Endothelial cell of umbilical vein (primary cell): ENCODE results near the gene ARHGEF9. TPM values are rescaled to one million over a fixed set of nuclear protein-coding genes. Genes with fewer than 3 reads are reported as not detected.

Experiments
- BruUV-seq: library from RNA; stranded (reverse); fragments of 400-500 nt; replicated peaks from 2 replicates; lab custom pipeline; 2021; lab: Mats Ljungman, UMichigan
- CTCF ChIA-PET: fragments of 300-600, 350-600 bp; sonication (Branson Sonifier 250); formaldehyde crosslinking; loops from one replicate; lab custom pipeline; 2021; ENCODE audit warnings: antibody characterized with exemption, inconsistent platforms; lab: Charles Lee
- POLR2A ChIA-PET: fragments of 300-600, 350-600 bp; sonication (Branson Sonifier 250); formaldehyde crosslinking; loops from one replicate; lab custom pipeline; 2021; ENCODE audit warnings: antibody characterized with exemption, inconsistent platforms; lab: Charles Lee
- DNase-seq: peaks from one replicate; pipeline ENCODE4 v3.0.0-alpha.2; 2011; ENCODE audit warnings: low read depth, low spot score
- FAIRE-seq: peaks from 2 replicates; lab custom pipeline; 2011; peaks lifted over from hg19 to GRCh38; lab: Jason Lieb, UNC
- H2AFZ ChIP-seq: 2 replicates; pipeline ENCODE4 v1.6.0; 2012; ENCODE audit warnings: low read depth, low read length, control low read depth, inconsistent platforms
- H3K27ac ChIP-seq: 2 replicates; pipeline ENCODE4 v1.5.1; 2011; ENCODE audit warnings: low read depth, mild to moderate bottlenecking, control low read depth, low read length, moderate library complexity; ENCODE audit not compliant: insufficient read depth
- H3K27me3 ChIP-seq, 2 experiments: 2 replicates each; pipeline versions ENCODE4 v1.6.0 to v1.6.1; 2011; ENCODE audit warnings: low read length in 2 of 2, mixed read lengths in 1 of 2; ENCODE audit not compliant: control insufficient read depth in 2 of 2, insufficient read depth in 2 of 2
- H3K36me3 ChIP-seq, 2 experiments: 2 replicates in 1 of 2; 3 replicates in 1 of 2; pipeline ENCODE4 v1.5.1; 2011; ENCODE audit warnings: low read length in 2 of 2, mild to moderate bottlenecking in 1 of 2, moderate library complexity in 1 of 2; ENCODE audit not compliant: control insufficient read depth in 2 of 2, insufficient read depth in 2 of 2; ENCODE audit errors: extremely low read depth in 1 of 2
- H3K4me1 ChIP-seq: 3 replicates; pipeline ENCODE4 v1.5.1; 2011; ENCODE audit warnings: mild to moderate bottlenecking, low read length; ENCODE audit not compliant: control insufficient read depth, insufficient read depth; ENCODE audit errors: extremely low read depth
- H3K4me2 ChIP-seq: 2 replicates; pipeline ENCODE4 v1.6.1; 2011; ENCODE audit warnings: low read length, control low read depth, mixed read lengths; ENCODE audit not compliant: insufficient read depth
- H3K4me3 ChIP-seq, 3 experiments: fragments of 200-600 bp in 1 of 3; sonication (generic), shearing (Covaris generic) in 1 of 3; replicated peaks in 1 of 3; 2 replicates each; pipeline ENCODE4 v1.5.1; 2011 to 2016; ENCODE audit warnings: control low read depth in 3 of 3, low read length in 3 of 3, mild to moderate bottlenecking in 2 of 3, inconsistent platforms in 1 of 3, low read depth in 1 of 3, moderate library complexity in 1 of 3; ENCODE audit not compliant: insufficient read depth in 1 of 3
- H3K79me2 ChIP-seq: 2 replicates; pipeline ENCODE4 v1.6.0; 2012; ENCODE audit warnings: low read length, inconsistent platforms; ENCODE audit not compliant: control insufficient read depth, insufficient read depth
- H3K9ac ChIP-seq: replicated peaks from 2 replicates; pipeline ENCODE3; 2011; ENCODE audit warnings: low read length, control low read depth; ENCODE audit not compliant: insufficient read depth; ENCODE audit errors: extremely low read depth
- H3K9me1 ChIP-seq: replicated peaks from 3 replicates; pipeline ENCODE4 v1.6.0; 2011; ENCODE audit warnings: mild to moderate bottlenecking, low read length; ENCODE audit not compliant: control insufficient read depth, insufficient read depth; ENCODE audit errors: extremely low read depth
- H3K9me3 ChIP-seq: replicated peaks from 2 replicates; pipeline ENCODE4 v1.5.1; 2012; ENCODE audit warnings: low read length, inconsistent platforms; ENCODE audit not compliant: control insufficient read depth, insufficient read depth
- H4K20me1 ChIP-seq: replicated peaks from 2 replicates; pipeline ENCODE3; 2011; ENCODE audit warnings: mild to moderate bottlenecking, low read length; ENCODE audit not compliant: control insufficient read depth, insufficient read depth; ENCODE audit errors: extremely low read depth
- EZH2 ChIP-seq: IDR thresholded peaks from 2 replicates; pipeline ENCODE4 v1.6.1; 2012; ENCODE audit warnings: borderline replicate concordance, low read depth, mild to moderate bottlenecking, moderate library complexity, low read length, inconsistent platforms; ENCODE audit not compliant: severe bottlenecking
- FOS ChIP-seq: IDR thresholded peaks from 2 replicates; pipeline ENCODE4 v1.6.1; 2011; ENCODE audit warnings: mild to moderate bottlenecking, low read length, moderate library complexity, borderline replicate concordance; ENCODE audit not compliant: insufficient read depth
- GATA2 ChIP-seq: IDR thresholded peaks from 2 replicates; pipeline ENCODE4 v1.7.0; 2011; ENCODE audit warnings: low read depth, mild to moderate bottlenecking, moderate library complexity, mixed read lengths, low read length; ENCODE audit not compliant: insufficient read length, insufficient read depth
- JUN ChIP-seq: IDR thresholded peaks from 2 replicates; pipeline ENCODE4 v1.6.1; 2011; ENCODE audit warnings: borderline replicate concordance, low read depth; ENCODE audit not compliant: insufficient read length, insufficient read depth
- MYC ChIP-seq: IDR thresholded peaks from one replicate; pipeline ENCODE4 v1.6.1; 2011; ENCODE audit warnings: mild to moderate bottlenecking, low read depth, low read length
- POLR2A ChIP-seq: IDR thresholded peaks from 2 replicates; pipeline ENCODE4 v1.6.1; 2012; ENCODE audit warnings: low read depth, mild to moderate bottlenecking, control low read depth, low read length
- POLR2AphosphoS5 ChIP-seq: IDR thresholded peaks from 2 replicates; pipeline ENCODE4 v1.6.1; 2012; ENCODE audit warnings: low read depth, mild to moderate bottlenecking, control low read depth, low read length, moderate library complexity; ENCODE audit not compliant: insufficient read depth
- dilution Hi-C: fragments of 300-500 bp; cut with MboI; formaldehyde crosslinking; loops from one replicate; pipeline ENCODE4 v1.15.0; 2019; ENCODE audit warnings: low sequenced_read_pairs; ENCODE audit not compliant: extremely low pct_ligation_motif_present
- intact Hi-C: fragments of 100-400 bp; cut with micrococcal nuclease; formaldehyde crosslinking; loops from one replicate; pipeline ENCODE4 v1.10.0; 2022
- polyA plus RNA-seq, 4 experiments: library from polyadenylated mRNA; depleted of rRNA in 3 of 4; stranded (reverse) in 3 of 4; unstranded in 1 of 4; fragments of >200 nt; gene quantifications; 2 replicates each; pipeline versions ENCODE4 v1.2.1 to v1.2.3, GENCODE V29; 2011 to 2012; ENCODE audit warnings: missing spikeins in 1 of 4
- total RNA-seq: library from RNA; stranded (reverse); gene quantifications from 2 replicates; pipeline ENCODE4 v1.2.3, GENCODE V29; 2021
- TF ChIP-seq, protein P1 (sequence below): IDR thresholded peaks from 2 replicates; pipeline ENCODE4 v1.6.1; 2011; ENCODE audit not compliant: insufficient read depth, insufficient read length
- TF ChIP-seq, protein P2 (sequence below), 2 donors: IDR thresholded peaks; 1 replicate in 1 of 2; 2 replicates in 1 of 2; pipeline ENCODE4 v1.5.1; 2011; ENCODE audit warnings: low read length in 2 of 2, mild to moderate bottlenecking in 2 of 2, moderate library complexity in 2 of 2, control low read depth in 1 of 2, inconsistent platforms in 1 of 2, low read depth in 1 of 2; ENCODE audit not compliant: insufficient read depth in 1 of 2; ENCODE audit errors: extremely low read depth in 1 of 2

The ARHGEF9 gene
- total and polyA plus RNA-seq, 2 donors (not counting 3 experiments of a cell fraction or from before 2014, with no cell fraction given) = 6.5 to 12.9 TPM

DNA sequence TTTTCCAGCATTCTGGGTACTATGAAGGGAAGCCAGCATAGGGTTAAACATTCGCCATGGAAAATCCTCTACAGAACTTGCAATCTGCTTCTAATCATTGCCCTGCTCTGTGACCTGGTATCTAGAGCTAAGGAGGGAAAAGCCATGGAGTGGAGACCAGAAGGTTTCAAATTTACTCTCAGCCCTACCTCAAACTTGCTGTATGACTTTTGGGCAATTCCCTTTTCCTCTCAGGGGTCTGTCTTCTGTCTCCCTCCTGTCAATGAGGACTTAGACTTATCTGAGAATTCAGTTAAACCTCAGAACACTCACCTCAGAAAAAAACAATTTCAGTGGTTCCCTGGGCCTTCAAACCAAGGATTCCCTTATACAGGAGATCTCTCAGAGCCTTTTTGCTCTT lies 29.1 kb downstream of the ARHGEF9 start:
- ChIA-PET CTCF (interaction anchor here (0.7 kb wide), 1 partner anchor 24 kb away, joined by 4 read pairs; no protein-coding TSS in a partner anchor), POLR2A (no interaction called here)
- no peaks in the 10 kb centered on the region for H3K79me2 ChIP-seq
- no peak overlapping the region for H3K4me3 ChIP-seq
- H4K20me1 ChIP-seq = no peaks in the 10 kb centered on the region
- BruUV-seq = no TSS peak
- FAIRE-seq (peak; percentile 75), DNase-seq (no peak)
- no peaks in the 10 kb centered on the region for H3K9me3 ChIP-seq
- H3K9me1 ChIP-seq = no peaks in the 10 kb centered on the region
- H3K9ac ChIP-seq = no peak overlapping the region
- peak overlapping the region; percentile 74 for H3K4me2 ChIP-seq
- peak overlapping the region; percentile 93 for H2AFZ ChIP-seq
- no peak overlapping the region for H3K27ac ChIP-seq
- intact Hi-C loops = loop anchor here (1.0 to 2.0 kb wide), 2 partner anchors 9 to 449 kb away; partner anchors contain the start of gene AMER1
- H3K4me1 ChIP-seq = peaks cover 9% of the 10 kb centered on the region
- H3K27me3 ChIP-seq = no peaks in the 10 kb centered on the region
- H3K36me3 ChIP-seq = no peaks in the 10 kb centered on the region
- TF ChIP-seq MYC (no peak), FOS (no peak), EZH2 (no peak), GATA2 (no peak), JUN (no peak), POLR2A (no peak), POLR2AphosphoS5 (no peak)
- TF ChIP-seq, protein P1, sequence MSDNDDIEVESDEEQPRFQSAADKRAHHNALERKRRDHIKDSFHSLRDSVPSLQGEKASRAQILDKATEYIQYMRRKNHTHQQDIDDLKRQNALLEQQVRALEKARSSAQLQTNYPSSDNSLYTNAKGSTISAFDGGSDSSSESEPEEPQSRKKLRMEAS = no peak
- TF ChIP-seq, protein P2, sequence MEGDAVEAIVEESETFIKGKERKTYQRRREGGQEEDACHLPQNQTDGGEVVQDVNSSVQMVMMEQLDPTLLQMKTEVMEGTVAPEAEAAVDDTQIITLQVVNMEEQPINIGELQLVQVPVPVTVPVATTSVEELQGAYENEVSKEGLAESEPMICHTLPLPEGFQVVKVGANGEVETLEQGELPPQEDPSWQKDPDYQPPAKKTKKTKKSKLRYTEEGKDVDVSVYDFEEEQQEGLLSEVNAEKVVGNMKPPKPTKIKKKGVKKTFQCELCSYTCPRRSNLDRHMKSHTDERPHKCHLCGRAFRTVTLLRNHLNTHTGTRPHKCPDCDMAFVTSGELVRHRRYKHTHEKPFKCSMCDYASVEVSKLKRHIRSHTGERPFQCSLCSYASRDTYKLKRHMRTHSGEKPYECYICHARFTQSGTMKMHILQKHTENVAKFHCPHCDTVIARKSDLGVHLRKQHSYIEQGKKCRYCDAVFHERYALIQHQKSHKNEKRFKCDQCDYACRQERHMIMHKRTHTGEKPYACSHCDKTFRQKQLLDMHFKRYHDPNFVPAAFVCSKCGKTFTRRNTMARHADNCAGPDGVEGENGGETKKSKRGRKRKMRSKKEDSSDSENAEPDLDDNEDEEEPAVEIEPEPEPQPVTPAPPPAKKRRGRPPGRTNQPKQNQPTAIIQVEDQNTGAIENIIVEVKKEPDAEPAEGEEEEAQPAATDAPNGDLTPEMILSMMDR (IDR thresholded peaks at IDR 0.05; ENCODE audit: extremely low read depth in 1 of 2, insufficient read depth in 1 of 2, low read depth in 1 of 2, low read length in 2 of 2) = no peak
- dilution Hi-C loops = no loop called here
